PFSK-1 (cell line): Measurements from ENCODE around the gene C16orf74.

ENCODE experiments used
- FOXP2 ChIP-seq: optimal IDR thresholded peaks from 2 replicates; pipeline ENCODE3; 2011; ENCODE audit warnings: borderline replicate concordance, control low read depth, inconsistent platforms; ENCODE audit not compliant: insufficient read depth; ENCODE audit errors: extremely low read length, extremely low read depth
- POLR2AphosphoS5 ChIP-seq: IDR thresholded peaks from 2 replicates; pipeline ENCODE4 v1.6.1; 2012; ENCODE audit warnings: low read depth, mild to moderate bottlenecking, control low read depth, low read length, moderate library complexity
- SIN3A ChIP-seq: IDR thresholded peaks from 2 replicates; pipeline ENCODE4 v1.6.1; 2012; ENCODE audit warnings: mild to moderate bottlenecking, low read length, moderate library complexity, borderline replicate concordance; ENCODE audit not compliant: insufficient read depth
- TAF1 ChIP-seq: IDR thresholded peaks from 2 replicates; pipeline ENCODE4 v1.6.1; 2012; ENCODE audit warnings: low read length, control low read depth, borderline replicate concordance; ENCODE audit not compliant: insufficient read depth
- TF ChIP-seq, protein P1 (sequence below), 2 experiments: IDR thresholded peaks; 2 replicates each; pipeline versions ENCODE4 v1.6.1 to v1.8.0; 2011 to 2012; ENCODE audit warnings: low read depth in 2 of 2, low read length in 2 of 2, control low read depth in 1 of 2, inconsistent platforms in 1 of 2, mild to moderate bottlenecking in 1 of 2, moderate library complexity in 1 of 2; ENCODE audit not compliant: insufficient read depth in 1 of 2

Gene C16orf74

DNA sequence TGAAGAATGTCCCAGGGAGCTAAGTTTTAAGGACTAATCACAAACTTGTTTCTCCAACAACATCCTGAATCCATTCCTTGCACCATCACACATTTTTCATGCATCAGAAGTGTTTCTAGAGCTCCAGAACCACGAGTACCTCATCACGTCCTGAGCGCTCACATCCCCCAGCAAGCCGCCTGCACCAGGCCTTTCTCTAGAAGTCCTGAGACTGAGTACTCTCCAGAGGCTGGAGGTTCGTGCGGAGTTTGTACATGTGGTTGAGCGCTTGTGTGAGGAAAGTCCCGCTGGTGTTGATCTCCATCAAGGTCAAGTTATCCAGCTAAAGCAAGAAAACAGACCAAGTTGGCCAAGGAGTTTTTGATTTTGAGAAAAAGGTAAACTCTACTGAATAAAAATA, 72.9 kb downstream of the C16orf74 start:
- TF ChIP-seq FOXP2 (no peak), POLR2AphosphoS5 (no peak), TAF1 (no peak), SIN3A (no peak)
- TF ChIP-seq, protein P1, sequence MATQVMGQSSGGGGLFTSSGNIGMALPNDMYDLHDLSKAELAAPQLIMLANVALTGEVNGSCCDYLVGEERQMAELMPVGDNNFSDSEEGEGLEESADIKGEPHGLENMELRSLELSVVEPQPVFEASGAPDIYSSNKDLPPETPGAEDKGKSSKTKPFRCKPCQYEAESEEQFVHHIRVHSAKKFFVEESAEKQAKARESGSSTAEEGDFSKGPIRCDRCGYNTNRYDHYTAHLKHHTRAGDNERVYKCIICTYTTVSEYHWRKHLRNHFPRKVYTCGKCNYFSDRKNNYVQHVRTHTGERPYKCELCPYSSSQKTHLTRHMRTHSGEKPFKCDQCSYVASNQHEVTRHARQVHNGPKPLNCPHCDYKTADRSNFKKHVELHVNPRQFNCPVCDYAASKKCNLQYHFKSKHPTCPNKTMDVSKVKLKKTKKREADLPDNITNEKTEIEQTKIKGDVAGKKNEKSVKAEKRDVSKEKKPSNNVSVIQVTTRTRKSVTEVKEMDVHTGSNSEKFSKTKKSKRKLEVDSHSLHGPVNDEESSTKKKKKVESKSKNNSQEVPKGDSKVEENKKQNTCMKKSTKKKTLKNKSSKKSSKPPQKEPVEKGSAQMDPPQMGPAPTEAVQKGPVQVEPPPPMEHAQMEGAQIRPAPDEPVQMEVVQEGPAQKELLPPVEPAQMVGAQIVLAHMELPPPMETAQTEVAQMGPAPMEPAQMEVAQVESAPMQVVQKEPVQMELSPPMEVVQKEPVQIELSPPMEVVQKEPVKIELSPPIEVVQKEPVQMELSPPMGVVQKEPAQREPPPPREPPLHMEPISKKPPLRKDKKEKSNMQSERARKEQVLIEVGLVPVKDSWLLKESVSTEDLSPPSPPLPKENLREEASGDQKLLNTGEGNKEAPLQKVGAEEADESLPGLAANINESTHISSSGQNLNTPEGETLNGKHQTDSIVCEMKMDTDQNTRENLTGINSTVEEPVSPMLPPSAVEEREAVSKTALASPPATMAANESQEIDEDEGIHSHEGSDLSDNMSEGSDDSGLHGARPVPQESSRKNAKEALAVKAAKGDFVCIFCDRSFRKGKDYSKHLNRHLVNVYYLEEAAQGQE (IDR thresholded peaks at IDR 0.05; ENCODE audit: insufficient read depth in 1 of 2, low read depth in 2 of 2, low read length in 2 of 2) = no peak

DNA sequence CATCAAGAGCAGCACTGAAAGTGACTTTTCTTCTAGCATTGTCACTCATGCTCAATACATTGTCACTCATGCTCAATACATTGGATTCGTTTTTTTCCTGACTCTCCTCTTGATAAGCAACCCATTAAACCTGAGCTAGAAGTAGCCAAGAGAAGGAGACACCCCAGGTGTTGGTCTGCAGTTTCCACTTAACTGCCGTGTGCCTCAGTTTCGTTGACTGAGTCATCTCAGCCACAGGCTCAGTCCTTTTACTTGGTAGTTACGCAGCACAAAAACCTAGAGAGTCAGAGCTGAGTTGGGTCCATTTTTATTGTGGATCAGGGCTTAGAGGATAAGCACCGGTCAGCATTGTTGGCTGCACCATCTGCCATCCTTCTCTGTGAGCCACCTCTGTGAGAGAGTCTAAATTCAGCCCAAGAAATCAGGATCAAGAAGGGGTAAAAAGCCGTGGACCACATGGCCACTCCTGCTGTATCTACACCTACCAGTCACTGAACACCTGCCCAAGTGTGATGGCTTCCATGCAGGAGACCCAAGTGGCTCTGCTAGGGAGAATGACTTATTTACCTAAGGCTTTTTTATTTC, 73.4 kb downstream of the C16orf74 start:
- TF ChIP-seq TAF1 = no peak
- TF ChIP-seq, protein P1 (IDR thresholded peaks at IDR 0.05; ENCODE audit: insufficient read depth in 1 of 2, low read depth in 2 of 2, low read length in 2 of 2) = no peak
- no peak for TF ChIP-seq POLR2AphosphoS5
- no peak for TF ChIP-seq SIN3A
- TF ChIP-seq FOXP2 = no peak

DNA sequence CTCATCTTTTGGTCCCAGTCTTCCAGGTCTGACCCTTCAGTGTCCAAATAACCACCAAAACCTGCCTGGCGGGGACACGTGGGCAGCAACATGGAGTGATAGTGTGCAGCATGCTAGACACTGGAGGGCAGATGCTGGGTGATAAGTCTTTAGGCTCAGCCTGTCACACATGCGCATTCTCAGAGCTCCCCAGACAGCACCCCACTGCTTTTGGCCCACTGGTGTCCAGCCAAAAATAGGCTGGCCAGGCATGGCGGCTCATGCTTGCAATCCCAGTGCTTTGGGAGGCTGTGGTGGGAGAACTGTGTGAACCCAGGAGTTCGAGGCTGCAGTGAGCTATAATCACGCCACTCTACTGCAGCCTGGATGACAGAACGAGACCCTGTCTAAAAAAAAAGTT, 74.4 kb downstream of the C16orf74 start:
- TF ChIP-seq, protein P1 (IDR thresholded peaks at IDR 0.05; ENCODE audit: insufficient read depth in 1 of 2, low read depth in 2 of 2, low read length in 2 of 2) = no peak
- TF ChIP-seq SIN3A = no peak

DNA sequence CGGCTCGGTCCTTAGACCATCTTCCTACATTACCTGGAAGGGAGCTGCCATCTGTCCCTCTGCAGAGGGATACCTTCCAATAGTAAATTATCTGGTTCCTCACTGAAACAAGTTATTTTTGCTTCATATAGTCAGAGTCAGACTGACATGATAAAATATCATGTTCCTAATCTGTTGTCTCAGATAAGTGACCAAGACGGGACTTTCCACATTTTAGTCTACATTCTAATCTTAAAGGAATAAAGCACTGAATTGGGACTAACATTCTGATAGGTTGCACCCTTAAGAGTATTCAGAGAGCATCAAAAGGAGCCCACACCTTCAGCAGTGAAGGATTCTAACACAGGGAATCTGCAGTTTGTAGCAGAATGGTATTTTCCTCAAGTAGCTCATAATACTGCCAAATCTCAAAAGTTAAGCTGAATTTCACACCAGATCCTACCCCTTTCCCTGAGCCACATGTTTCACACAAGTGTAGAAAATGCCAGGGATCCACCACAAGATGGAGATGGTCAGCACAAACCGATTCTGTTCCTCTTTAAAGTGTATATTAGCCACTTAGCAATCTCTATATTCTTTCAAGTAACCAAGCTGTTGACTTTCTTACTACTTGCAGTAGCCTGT, 75.5 kb downstream of the C16orf74 start:
- TF ChIP-seq TAF1 = no peak
- TF ChIP-seq POLR2AphosphoS5 = no peak
- no peak for TF ChIP-seq SIN3A
- TF ChIP-seq, protein P1 (IDR thresholded peaks at IDR 0.05; ENCODE audit: insufficient read depth in 1 of 2, low read depth in 2 of 2, low read length in 2 of 2) = no peak
- no peak for TF ChIP-seq FOXP2

DNA sequence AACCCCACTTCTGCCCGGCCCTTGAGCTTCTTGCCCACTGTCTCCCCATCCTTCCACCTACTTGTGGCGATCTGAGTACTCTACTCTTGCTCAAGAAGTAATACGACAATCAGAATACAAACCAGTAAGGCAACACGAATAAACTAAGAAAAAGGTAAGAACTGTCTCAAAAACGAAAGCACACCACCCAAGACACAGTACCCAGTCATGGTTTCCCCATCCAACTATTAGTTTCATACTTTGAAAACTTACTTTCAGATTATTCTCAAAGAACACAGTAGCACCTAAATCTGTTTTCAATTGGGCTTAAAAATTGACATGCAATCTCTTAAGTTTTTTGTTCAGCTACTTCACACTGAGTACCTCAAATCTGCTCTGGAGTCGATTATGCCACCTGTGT, 76.1 kb downstream of the C16orf74 start:
- TF ChIP-seq FOXP2 = no peak
- no peak for TF ChIP-seq TAF1
- TF ChIP-seq SIN3A = no peak
- TF ChIP-seq, protein P1 (IDR thresholded peaks at IDR 0.05; ENCODE audit: insufficient read depth in 1 of 2, low read depth in 2 of 2, low read length in 2 of 2) = no peak
- TF ChIP-seq POLR2AphosphoS5 = no peak
